ENCODE results near the gene COG4.
"Not testable (repeated sequence)": the region's sequence is repeated elsewhere in the genome, so short reads cannot be mapped to it uniquely, and the experiment has no call there.

COG4 gene

DNA sequence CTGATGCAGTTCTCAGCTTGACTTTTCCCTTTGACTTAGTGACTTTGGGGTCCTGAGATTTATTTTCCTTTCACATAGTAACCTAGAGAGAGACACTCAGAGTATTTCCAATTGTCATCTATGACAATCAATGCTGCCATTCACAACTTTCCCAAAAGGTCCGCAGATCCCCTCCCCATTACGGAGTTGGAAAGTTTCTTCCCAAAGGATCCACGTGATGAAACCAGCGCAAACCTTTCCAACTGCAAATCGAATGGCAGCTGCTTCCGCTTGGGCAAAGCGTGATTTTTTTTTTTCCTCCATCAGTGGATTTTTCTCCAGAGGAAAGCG is 69.5 kb downstream of the COG4 start:
- DNase-seq, result no peak

DNA sequence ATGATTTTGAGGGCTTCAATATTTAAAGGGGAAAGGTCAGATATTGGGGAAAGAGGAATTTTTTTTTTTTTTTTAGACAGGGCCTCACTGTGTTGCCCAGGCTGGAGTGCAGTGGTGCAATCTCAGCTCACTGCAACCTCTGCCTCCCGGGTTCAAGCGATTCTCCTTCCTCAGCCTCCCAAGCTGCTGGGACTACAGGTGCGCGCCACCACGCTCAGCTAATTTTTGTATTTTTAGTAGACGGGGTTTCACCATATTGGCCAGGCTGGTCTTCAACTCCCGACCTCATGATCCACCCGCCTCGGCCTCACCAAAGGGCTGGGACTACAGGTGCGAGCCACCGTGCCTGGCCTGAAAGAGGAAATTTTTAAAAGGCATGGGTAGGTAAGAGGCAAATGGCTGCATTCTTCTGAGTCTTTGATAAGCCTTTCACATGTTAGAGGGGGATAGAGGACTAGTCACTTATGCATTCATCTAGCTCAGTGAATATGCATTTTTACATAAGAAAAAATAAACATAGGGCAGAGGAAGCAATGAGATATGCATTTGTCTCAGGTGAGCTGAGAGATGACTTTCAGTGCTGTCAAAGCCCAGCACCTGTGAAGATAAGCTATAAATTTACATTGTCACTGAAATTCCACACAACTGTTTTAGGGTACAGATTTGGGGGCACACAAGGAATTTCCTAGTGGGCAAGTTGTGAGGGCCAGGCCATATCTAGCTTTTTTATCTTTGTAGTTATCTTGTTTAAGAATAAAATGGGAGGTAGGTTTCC is 70.0 kb downstream of the COG4 start:
- no peak for DNase-seq

DNA sequence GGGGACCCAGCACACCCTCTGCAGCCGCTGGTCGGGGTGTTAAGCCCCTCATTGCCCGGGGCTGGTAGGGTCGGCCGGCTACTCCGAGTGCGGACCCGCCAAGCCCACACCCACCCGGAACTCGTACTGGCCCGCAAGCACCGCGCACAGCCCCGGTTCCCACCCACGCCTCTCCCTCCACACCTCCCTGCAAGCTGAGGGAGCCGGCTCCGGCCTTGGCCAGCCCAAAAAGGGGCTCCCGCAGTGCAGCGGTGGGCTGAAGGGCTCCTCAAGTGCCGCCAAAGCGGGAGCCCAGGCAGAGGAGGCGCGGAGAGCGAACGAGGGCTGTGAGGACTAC is 72.4 kb downstream of the COG4 start:
- not testable (repeated sequence) for DNase-seq

DNA sequence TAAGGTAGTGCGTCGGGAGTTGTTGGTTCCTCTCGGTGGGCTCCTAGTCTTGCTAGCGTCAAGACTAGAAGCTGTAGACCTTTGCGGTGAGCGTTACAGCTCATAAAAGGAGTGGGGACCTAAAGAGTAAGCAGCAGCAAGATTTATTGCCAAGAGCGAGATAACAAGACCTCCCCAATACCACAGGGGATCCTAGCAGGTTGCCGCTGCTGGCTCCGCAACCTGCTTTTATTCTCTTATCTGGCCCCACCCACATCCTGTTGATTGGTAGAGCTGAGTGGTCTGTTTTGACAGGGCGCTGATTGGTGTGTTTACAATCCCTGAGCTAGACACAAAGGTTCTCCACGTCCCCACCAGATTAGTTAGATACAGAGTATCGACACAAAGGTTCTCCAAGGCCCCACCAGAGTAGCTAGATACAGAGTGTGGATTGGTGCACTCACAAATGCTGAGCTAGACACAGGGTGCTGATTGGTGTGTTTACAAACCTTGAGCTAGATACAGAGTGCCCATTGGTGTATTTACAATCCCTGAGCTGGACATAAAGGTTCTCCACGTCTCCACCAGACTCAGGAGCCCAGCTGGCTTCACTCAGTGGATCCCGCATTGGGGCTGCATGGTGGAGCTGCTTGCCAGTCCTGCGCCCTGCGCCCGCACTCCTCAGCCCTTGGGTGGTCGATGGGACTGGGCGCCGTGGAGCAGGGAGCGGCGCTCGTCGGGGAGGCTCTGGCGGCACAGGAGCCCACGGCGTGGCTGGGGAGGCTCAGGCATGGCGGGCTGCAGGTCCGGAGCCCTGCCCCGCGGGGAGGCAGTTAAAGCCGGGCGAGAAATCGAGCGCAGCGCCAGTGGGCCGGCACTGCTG is 73.0 kb downstream of the COG4 start:
- not testable (repeated sequence) for DNase-seq

DNA sequence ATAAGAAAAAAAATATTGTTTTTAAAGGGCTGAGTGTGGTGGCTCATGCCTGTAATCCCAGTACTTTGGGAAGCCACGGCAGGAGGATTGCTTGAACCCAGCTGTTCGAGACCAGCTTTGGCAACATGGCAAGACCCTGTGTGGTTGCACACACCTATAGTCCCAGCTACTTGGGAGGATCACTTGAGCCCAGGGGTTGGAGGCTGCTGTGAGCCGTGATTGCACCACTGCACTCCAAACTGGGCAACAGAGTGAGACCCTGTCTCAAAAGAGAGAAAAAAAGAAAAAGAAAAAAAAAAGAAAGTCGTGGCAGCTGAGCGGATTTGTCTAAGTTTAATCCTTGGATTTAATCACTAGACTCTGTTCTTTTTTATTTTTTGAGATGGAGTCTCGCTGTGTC is 75.3 kb downstream of the COG4 start:
- DNase-seq, result no peak

DNA sequence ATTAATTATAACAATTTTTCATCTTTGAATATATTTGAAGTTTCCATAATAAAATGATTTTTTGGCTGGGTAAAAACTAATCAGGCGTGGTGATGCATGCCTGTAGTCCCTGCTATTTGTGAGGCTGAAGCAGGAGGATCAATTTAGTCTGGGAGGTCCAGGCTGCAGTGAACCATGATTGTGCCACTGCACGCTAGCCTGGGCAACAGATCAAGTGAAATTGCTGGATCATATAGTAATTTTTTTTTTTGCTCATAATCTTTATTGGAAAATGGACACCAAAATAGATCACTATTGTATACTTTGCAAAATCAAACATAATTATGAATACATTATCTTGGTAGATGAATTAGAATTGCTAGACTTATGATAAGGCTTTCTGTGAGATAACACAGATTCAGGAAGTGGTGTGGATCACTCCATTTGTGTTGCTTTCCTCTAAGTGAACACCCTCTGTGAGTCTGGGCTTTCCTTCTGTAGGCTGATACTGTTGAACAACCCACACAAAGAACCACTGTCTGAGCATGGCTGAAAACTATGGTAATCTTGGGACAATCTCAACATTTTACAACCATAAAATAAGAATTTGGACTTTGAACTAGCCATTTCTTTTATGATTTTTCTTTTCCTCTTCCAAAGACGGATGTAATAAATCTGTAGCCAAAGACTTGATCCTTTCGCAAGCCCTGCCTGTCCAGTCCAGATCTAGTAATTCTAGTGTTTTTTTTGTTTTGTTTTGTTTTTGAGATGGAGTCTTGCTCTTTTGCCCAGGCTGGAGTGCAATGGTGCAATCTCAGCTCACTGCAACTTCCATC is 78.9 kb downstream of the COG4 start:
- no peak for DNase-seq

DNA sequence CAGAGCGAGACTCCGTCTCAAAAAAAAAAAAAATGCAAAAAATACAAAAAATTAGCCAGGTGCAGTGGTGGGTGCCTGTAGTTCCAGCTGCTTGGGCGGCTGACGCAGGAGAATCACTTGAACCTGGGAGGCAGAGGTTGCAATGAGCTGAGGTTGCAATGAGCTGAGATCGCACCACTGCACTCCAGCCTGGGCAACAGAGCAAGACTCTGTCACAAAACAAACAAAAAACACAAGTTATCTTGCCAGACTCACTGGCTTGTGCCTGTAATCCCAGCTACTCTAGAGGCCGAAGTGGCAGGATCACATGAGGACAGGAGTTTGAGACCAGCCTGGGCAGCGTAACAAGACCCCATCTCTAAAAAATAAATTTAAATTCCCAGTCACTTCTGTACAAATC is 81.0 kb downstream of the COG4 start:
- DNase-seq, result no peak

DNA sequence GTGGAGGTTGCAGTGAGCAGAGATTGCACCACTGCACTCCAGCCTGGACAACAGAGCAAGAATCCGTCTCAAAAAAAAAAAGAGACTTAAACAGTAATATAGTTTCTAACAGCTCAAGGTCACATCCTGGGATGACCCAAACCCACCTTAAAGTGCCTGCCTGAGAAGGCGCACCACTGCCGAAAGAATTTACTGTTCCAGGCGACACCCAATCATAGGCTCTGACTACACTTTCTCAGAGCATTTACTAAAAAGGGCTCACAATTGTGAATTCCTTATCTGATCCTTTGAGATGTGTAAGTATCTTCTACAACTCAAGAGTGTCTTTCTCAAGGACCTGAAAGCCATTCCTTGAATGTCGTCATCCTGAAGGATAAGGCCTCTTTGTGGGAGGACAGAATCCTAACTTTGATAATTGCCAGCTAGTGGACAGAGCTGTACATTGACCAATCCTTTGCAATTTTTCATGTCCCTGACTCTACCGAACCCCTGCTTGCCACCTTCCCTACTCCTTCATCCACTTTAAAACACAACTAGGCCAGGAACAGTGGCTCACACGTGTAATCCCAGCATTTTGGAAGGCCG is 81.9 kb downstream of the COG4 start:
- no peak for DNase-seq

DNA sequence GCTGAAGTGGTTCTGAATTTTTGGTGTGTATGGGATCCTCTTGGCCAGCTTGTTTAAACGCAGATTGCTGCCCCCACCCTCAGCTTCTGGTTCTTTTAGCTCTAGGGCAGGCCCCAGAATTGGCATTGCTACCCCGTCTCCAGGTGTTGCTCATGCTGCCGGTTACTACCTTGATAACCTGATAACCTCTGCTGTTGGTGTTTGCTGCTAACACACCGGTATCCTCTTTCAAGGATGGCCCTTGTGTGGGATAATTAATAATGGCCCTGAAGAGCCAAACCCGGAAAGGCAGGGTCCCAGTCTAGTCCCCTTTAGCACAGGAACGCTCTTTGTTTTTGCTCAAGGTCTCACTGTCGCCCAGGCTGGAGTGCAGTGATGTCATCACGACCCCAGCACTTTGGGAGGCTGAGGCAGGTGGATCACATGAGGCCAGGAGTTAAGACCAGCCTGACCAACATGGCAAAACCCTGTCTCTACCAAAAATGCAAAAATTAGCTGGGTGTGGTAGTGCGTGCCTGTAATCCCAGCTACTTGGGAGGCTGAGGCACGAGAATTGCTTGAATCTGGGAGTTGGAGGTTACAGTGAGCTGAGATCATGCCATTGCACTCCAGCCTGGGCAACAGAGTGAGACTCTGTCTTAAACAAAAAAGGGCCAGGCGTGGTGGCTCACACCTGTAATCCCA is 83.2 kb downstream of the COG4 start:
- no peak for DNase-seq

DNA sequence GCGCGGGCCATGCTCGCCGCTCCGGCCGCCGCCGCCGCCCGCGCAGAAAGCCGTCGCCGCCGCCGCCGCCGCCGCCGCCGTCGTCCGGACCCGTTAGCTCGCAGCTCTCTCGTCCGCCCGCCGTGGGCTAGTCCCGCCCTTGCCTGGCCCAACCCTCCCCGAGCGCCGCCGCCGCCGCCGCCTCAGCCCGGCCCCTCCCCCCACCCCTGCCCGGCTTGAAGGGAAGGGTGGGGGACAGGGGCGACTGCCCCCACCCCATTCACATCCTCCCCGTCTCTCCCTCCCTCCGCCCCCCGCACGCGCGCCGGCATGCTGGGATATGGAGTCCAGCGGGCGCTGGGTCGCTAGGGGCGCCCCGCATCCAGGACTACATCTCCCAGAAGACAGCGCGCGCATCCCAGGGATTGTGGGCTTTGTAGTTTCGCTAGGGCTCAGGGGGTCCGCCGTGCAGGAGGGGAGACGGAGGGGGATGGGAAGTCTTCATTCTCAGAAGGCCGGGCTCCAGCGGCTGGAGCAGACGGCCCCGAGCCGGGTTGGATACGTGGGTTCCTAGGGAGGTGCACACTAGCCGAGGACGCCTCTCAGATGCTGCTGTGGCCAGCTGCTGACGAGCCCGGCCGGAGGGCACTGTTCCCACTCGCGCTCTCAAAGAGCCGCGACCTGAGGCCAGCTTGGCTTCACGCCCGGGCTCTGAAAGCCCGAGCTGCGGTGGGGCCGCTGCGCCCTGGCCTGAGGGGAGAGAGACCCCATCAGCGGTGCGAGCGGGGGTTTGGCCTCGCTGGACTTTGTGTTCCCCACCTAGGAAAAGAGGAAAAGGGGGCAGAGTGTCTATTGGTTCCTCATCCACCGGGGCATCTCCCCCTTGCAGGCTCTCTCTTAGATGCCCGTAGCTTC is 84.1 kb downstream of the COG4 start, which contains the start of gene ST3GAL2:
Gene ST3GAL2, minus strand, starts transcription at position 132 of the 894 bp plus-strand sequence. CDS start 40,570 bp downstream, outside the sequence.
- DNase-seq, result peak; percentile 96

DNA sequence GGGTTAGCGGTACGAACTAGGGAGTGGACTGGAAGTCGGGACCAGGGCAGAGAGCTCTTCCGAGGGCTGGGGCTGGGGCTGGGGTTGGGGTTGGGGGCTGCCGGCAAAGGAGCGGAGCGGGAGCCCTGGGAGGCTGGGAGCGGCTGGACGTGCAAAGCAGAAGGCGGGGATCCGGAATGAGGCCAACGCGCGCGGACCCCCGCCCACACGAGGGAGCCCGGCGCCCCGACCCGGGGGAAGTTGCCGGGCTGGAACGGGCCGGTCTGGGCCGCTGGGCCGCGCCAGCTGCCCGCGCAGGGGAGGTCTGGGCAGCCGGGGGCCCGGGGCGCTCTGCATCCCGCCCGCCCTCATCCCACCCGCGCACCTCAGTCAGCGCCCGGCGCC is 84.8 kb downstream of the COG4 start:
- no peak for DNase-seq

DNA sequence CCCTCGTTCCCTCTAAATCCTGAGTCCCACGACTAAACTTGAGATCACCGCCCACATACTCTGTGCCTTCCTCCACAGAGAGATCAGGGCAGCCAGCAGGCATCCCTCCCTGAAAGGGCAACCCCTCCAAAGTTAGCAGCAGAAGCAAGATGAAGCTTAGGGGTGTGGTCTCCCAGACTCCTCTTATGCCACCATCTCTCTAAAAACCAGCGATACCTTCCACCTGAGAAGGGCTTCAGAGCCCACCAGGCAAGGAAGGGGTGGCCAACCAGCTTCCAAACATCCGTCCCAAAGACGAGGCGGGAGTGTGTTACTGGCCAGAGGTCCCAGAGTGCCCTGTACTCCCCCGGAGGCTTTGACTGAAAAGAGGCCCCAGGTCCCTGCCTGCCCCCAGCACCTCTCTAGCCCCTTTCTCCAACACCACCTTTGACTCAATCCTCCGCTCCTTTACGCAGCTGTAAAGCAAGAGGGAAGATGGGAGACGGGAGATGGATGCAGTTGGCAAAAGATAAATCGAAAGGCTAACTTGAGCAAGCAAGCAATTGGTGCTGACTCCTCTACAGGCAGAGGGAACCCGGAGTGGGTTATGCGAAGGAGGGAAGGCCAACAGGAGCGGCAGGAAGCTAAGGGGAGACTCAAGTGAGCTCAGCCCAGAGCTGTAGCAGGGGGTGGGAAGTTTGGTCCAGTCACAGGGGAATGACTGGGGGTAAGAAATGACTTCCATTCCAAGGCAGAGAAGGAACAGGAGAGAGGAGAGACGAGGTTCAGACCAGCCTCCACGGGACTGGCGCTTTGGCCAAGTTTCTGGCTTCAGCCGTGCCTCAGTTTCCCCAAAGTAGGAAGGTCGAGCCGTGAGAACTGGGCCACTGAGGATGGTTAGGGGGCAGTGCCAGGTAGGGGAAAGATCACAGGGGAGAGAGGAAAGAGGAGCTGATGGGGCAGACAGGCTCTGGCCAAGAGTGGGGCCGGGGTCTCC is 85.5 kb downstream of the COG4 start:
- DNase-seq, result no peak

DNA sequence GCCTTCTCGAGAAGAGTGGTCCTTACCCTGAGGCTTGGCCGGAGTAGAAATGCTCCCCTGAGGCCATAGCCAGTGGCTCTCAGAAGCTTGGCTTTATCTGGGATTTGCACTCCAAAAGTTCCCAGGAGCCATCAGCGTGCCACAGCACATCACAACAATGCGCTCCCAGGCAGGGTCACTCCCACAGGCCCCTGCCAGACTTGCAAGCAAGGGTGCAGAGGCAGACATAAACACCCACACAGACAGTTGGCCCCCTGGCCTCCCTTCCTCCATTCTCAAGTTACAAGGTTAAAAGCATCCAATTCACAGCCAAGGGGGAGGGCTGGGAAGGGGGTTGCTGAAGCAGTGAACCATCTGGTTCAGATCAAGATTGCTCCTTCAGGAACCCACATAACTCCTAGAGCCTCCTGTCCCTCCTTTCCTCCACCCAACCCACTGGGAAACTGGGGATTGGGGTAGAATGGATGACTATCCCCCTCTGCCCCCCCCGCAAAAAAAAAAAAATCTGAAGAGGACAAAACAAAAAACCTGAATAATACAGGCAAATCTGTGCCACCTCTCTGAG is 86.3 kb downstream of the COG4 start:
- no peak for DNase-seq

DNA sequence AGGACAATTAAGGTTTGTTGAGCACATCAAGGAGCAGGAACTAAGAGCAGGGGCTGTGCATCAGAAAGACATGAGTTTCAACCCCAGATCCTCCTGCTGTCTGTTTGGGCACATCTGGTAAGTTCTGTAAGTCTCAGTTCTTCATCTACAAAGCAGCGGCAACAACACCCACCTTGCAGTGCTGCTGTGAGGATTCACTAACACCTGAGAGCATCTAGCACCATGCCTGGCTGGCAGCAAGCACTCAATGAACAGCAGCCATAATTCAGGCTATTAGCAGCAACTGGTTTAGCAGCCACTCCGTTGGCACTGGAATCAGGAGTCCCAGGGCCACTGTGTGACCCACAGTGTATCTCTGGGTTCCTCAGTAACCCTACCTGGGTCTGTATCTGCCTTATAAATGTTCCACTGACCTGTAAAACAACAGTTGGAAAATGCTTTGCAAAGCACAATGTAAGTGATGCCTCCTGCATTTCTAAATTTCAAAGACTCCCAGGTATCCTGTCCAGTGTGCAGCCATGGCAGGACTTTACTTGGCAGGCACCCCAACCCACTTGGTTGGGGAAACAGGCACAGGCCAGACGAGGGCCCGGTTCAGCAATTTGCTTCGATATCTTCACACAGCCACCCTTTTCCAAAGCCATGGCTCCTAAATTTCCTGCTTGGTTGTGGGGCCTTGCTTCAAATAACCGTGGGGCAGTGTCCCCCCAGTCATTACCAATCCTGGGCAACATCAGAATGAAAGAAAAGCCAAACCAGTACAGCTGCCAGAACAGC is 88.7 kb downstream of the COG4 start:
- no peak for DNase-seq

DNA sequence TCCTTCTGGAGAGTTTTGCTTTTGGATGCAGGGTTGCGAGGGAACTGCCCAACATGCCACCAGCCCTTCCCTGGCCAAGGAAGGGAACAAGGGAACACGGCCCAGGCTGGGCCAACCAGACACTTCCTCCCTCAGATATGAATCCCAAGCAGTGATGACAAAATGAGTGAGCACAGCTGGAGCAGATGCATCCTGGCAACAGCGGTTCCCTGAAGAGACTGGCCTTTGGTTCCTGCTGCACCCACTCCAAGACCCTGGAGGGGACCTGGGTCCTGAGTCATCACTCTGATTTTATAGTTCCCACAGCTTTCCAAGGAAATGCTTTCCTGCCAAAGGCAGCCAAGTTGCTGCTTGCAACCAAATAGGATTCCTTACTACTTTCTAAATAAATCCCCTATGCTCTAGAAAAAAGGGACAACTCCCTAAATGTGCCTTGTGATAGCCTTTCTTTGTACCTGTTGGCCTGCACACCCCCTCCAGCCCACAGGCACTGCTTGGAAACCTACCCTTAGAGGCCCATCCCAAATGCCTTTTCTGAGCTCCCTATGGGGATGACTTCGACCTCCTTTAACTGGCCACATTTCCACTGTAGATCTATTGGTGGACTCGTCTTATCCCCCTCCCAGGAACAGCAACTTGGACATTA is 89.8 kb downstream of the COG4 start:
- no peak for DNase-seq

DNA sequence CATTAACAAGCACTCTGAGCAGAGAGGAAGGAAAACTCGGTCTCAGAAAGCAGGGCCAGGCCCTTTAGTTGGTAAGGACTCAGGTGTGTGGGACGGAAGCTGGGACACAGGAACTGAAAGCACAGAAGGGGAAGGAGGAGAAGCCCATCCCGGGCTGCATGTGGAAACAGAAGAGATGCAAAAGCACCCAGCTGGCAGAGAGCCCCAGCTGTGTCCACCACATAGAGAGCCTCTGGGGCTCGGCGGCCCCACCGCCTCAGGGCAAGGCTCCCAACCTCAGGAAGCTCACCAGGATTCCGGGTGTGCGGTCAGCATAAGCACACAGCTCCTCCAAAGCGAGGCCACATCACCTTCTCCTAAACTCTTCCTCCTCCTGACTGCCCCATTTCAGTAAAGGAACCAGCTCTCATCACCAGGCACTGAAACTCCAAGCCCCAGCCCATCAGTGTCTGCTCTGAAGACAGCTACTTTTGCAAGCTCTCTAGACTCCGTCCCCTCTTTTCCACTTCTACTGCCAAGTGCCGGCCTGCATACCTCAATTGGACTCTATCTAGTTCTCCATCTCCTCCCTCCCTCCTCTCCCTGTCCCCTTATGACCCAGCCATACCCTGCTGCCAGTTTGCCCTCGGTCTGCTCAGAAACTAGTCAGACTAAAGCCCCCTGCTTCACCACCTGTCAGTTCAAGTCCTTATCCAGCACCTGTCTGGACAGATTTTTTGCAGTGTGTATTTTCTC is 90.5 kb downstream of the COG4 start:
- DNase-seq, result no peak

DNA sequence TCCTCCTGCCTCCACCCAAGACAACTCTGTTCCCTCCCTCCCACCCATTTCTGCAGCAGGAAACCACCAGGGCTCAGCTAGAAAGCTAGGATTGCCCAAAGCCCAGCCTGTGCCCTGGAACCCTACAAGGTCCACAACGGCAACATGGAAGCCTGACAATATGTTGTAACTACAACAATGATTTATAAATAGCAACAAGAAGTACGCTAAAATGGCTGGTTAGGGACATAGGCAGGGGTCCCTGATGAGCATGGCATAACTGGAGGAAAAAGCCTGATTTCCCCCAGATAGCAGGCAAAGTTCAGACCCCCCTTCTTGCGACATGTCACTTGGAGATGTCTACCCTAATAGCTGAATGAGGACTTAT is 91.0 kb downstream of the COG4 start:
- DNase-seq, result no peak
